ENCODE measurements around the gene FOSL2. TPM values are rescaled to one million over a fixed set of nuclear protein-coding genes. Genes with fewer than 3 reads are reported as not detected.
A peak's percentile ranks its signal among the peaks of the same experiment; 100 is the strongest.

The FOSL2 gene
- polyA plus RNA-seq, 3 donors, result 24.8 to 270 (median 28.6) TPM

GRCh38 chr2:28348149-28348567, 44.5 kb upstream of the FOSL2 start:
- no peaks in the 10 kb centered on the region for H4K20me1 ChIP-seq (ENCODE audit: insufficient read depth, low read length)
- no peaks in the 10 kb centered on the region for H3K79me2 ChIP-seq (ENCODE audit: insufficient read depth, low read length)
- H3K36me3 ChIP-seq (replicated peaks in 1 of 2; ENCODE audit: control insufficient read depth in 1 of 2, insufficient read depth in 2 of 2, low read length in 2 of 2), result no peaks in the 10 kb centered on the region
- Mint-ChIP-seq H3K4me1 (peaks cover 12% of the 10 kb centered on the region), H3K27ac (peak overlapping the region in 3 of 7 donors; percentile 25 to 51 (median 37)), H3K36me3 (no peaks in the 10 kb centered on the region), H3K9me3 (no peaks in the 10 kb centered on the region), H3K4me3 (peak overlapping the region in 1 of 2 donors; percentile 60), H3K27me3 (ENCODE audit: low read depth in 3 of 3) (peaks cover 4 to 12% (median 8%) of the 10 kb centered on the region in 3 donors)
- no peak for TF ChIP-seq CTCF (IDR thresholded peaks at IDR 0.05)
- DNase-seq, result no peak
- no peak overlapping the region for H3K27ac ChIP-seq (ENCODE audit: low read depth in 1 of 2, low read length in 2 of 2)
- intact Hi-C loops (cut with micrococcal nuclease), result no loop called here
- peaks cover 19 to 20% of the 10 kb centered on the region in 2 donors for H3K4me1 ChIP-seq (ENCODE audit: control insufficient read depth in 1 of 2, insufficient read depth in 2 of 2, low read length in 2 of 2)
- H3K4me3 ChIP-seq (replicated peaks in 1 of 3; ENCODE audit: low read depth in 2 of 3, low read length in 3 of 3), result no peak overlapping the region
- peak overlapping the region; percentile 12 for H3K9ac ChIP-seq (ENCODE audit: insufficient read depth, low read length, poor library complexity, severe bottlenecking)
- H2AFZ ChIP-seq (ENCODE audit: insufficient read depth, low read depth, low read length, poor library complexity, severe bottlenecking), result peak overlapping the region; percentile 30
- 34% methylated on average over 3 of the region's 10 CpGs for WGBS (ENCODE audit: insufficient coverage)
- H3K27me3 ChIP-seq (ENCODE audit: control insufficient read depth in 2 of 2, insufficient read depth in 2 of 2, low read length in 2 of 2), result no peaks in the 10 kb centered on the region
- peak overlapping the region; percentile 15 for H3K4me2 ChIP-seq (replicated peaks; ENCODE audit: extremely low read depth, low read length, poor library complexity, severe bottlenecking)
- H3K9me3 ChIP-seq (replicated peaks in 1 of 2; ENCODE audit: control insufficient read depth in 1 of 2, insufficient read depth in 1 of 2, low read length in 2 of 2), result no peaks in the 10 kb centered on the region

GRCh38 chr2:28348921-28349320, 43.7 kb upstream of the FOSL2 start:
- DNase-seq, result no peak
- Histone ChIP-seq H2AFZ (ENCODE audit: insufficient read depth, low read depth, low read length, poor library complexity, severe bottlenecking) (no peak overlapping the region), H4K20me1 (ENCODE audit: insufficient read depth, low read length) (no peaks in the 10 kb centered on the region), H3K4me3 (replicated peaks in 1 of 3; ENCODE audit: low read depth in 2 of 3, low read length in 3 of 3) (no peak overlapping the region), H3K36me3 (replicated peaks in 1 of 2; ENCODE audit: control insufficient read depth in 1 of 2, insufficient read depth in 2 of 2, low read length in 2 of 2) (no peaks in the 10 kb centered on the region), H3K9ac (ENCODE audit: insufficient read depth, low read length, poor library complexity, severe bottlenecking) (no peak overlapping the region), H3K27ac (ENCODE audit: low read depth in 1 of 2, low read length in 2 of 2) (no peak overlapping the region), H3K79me2 (ENCODE audit: insufficient read depth, low read length) (no peaks in the 10 kb centered on the region), H3K9me3 (replicated peaks in 1 of 2; ENCODE audit: control insufficient read depth in 1 of 2, insufficient read depth in 1 of 2, low read length in 2 of 2) (no peaks in the 10 kb centered on the region), H3K27me3 (ENCODE audit: control insufficient read depth in 2 of 2, insufficient read depth in 2 of 2, low read length in 2 of 2) (no peaks in the 10 kb centered on the region), H3K4me1 (ENCODE audit: control insufficient read depth in 1 of 2, insufficient read depth in 2 of 2, low read length in 2 of 2) (peaks cover 12% of the 10 kb centered on the region in 2 donors), H3K4me2 (replicated peaks; ENCODE audit: extremely low read depth, low read length, poor library complexity, severe bottlenecking) (no peak overlapping the region)
- Mint-ChIP-seq H3K4me3 (no peak overlapping the region), H3K27ac (no peak overlapping the region), H3K36me3 (no peaks in the 10 kb centered on the region), H3K9me3 (no peaks in the 10 kb centered on the region), H3K4me1 (peaks cover 10% of the 10 kb centered on the region), H3K27me3 (ENCODE audit: low read depth in 3 of 3) (peaks cover 4 to 12% (median 8%) of the 10 kb centered on the region in 3 donors)
- intact Hi-C loops (cut with micrococcal nuclease), result no loop called here
- TF ChIP-seq CTCF (IDR thresholded peaks at IDR 0.05), result no peak
- 100% methylated on average over 5 of the region's 11 CpGs for WGBS (ENCODE audit: insufficient coverage)

All from CD14-positive monocyte (primary cell).